HG03565 (cell line): ENCODE data around the gene CLEC16A.

Experiments used
- ATAC-seq: cut with Tn5 transposase; IDR thresholded peaks from one replicate; pipeline ENCODE4 v1.9.1; 2021; ENCODE audit warnings: mild to moderate bottlenecking, moderate library complexity; ENCODE audit not compliant: unreplicated experiment

CLEC16A gene

DNA sequence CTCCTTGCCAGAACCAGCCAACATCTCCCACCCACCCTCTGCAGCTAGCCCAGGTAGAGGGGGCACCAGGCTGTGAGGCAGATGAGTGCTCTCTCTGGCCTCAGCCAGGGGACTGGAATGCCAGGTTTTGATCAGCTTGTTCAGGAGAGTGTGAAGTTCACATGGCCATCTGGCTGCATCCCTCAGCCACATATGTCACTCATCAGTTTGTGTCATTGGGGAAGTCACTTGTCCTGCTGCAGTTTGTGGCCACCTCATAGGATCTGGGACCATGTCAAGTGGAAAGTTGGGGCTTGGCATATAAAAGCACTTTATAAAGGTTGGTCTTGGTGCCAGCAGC, 164.1 kb downstream of the CLEC16A start:
- ATAC-seq = no peak

DNA sequence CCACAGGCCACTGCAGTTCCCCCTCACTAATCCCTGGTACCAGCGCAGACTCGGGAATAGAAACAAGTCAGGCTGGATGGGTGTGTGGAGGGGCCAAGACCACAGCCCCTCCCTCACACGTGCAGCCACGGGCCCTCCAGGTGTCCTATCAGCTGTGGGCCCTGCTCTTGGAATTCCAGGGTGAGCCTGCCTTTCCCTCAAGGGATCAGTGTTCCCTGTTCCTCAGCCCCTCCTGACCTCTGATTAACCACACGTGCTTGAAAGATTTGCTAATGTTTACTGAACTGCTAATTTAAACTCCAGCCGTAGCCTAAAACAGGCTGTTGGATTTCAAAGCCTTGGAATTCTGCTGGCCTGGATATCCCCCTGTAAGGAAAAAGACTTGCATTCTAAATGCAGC, 165.2 kb downstream of the CLEC16A start:
- no peak for ATAC-seq

DNA sequence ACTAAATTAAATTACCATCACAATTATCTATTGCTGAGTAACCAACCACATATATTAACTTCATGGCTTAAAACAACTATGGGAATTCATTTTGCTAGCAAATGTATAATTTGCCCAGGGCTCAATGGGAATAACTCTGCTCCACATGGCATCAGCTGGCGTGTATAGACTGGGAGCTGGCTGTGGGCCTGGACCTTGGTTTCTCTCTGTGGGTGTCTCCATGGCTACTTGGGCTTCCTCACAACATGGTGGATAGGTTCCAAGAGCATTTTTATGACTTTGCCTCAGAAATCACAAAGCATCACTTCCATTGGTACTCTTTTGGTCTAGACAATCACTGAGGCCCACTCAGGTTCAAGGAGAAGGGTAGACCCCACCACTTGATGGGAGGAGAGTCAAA, 166.8 kb downstream of the CLEC16A start:
- ATAC-seq = no peak

DNA sequence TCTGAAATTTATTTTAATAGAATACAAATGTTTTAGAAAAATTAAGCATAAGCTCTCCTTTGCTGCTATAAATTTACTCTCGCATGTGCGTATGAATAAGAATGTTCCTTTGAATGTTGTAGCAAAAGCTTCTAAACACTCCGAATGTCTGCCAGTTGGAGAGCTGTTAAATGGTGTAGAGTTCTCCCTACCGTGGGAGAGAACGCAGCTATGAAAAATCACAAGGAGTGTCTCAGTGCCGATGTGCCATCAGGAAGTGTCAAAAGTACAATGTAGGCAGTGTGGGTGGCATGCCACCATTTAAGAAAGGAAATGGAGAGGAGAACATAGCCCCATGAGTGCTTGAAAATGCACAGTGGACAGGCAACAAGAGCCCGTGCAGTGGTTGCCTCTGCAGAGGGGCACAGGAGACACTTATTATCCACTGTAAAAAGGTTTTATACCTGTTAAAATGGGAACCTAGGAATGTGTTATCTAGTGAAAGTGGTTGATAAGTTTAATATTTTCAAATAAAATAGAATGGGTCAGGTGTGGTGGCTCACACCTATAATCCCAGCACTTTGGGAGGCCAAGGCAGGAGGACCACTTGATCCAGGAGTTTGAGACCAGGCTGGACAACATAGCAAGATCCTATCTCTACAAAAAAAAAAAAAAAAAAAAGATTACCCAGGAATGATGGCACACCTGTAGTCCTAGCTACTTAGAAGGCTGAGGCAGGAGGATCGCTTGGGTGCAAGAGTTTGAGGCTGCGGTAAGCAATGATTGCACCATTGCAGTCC, 167.7 kb downstream of the CLEC16A start:
- ATAC-seq = no peak

DNA sequence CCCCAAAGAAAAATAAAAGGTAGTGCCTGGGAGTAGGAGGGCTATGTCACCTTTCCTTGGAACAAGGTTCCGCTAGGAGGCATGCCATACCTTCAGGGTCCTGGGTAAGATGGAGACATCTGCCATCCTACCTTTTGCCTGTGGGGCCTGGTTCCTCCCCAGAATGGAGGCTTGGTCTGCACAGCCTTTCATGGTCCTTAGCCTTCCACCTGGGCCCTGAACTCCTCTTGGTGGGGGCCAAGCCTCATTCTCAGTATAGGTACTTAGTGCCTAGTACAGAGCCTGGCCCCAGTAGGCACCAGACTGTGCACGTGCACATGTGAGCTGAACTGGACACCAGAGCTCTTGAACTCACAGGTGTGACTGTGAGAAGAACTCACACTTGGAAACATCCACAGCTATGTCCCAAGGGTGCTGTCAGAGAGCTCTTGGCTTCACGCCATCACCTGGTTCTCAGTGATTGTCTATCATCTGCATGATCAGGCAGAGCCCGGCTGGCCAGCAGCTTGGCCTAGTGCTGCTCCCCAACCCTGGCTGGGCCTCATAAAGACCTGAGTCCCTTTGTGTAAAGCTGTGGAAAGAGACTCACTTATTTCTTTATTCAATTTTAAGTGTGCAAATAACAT, 168.5 kb downstream of the CLEC16A start:
- ATAC-seq = no peak

DNA sequence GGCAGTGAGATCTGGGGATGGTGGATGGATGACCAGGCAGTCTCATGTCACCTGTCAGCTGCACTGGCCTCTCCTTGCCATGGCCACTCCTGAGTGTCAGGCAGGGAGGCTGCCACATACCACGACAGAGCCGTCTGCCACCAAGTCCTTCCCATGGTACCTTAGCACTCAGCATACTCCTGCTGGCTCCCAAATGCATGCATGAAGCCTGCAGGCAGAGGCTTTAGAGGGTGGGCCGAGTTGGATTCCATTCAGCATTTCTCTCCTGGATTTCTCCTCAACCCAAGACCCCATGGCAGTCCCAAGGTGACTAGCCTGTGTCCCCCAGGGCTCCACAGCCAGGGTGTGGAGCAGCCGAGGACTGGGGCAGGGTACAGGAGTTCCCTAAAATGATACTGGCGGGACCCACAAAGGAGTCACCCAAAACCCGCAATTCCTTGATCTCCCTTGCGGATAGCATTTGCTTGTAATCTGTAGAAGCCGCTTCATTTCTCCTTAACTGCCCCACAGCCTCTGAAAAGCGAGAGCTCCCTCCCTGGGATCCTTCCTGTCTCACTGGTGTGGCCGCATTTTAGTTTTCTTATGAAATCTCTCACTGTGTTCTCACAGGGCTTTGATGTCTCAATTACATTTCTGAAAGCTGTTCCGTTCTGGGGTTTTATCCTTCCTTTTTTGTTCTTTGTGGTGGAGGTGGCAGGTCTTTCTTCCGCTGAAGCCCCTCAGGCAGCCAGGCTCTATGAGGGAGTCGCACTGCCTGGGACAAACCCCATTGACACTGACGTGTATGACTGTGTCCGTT, 170.2 kb downstream of the CLEC16A start:
- no peak for ATAC-seq

DNA sequence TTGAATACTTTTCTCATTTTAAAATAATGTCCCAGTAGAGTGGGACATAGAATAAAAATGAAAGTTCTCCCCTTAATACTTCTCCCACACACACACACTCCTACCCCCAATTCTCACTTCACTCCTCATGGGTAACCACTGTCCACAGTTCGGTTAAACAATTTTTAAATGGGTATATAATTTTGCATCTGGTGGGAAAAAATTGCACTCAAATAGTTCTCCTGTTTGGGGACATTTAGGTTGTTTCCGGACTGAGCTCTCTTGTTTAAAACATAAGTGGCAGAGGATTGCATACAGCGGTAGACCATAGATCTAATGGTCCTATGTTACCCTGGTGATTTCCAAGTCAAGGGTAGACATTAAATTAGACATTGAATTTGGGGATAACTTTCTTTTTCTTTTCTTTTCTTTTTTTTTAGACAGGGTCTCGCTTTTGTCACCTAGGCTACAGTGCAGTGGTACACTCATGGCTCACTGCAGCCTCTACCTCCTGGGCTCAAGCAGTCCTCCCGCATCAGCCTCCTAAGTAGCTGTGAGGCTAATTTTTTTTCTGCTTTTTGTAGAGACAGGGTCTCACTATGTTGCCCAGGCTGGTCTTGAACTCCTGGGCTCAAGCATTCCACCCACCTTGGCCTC, 173.3 kb downstream of the CLEC16A start:
- peak; percentile 44 for ATAC-seq

DNA sequence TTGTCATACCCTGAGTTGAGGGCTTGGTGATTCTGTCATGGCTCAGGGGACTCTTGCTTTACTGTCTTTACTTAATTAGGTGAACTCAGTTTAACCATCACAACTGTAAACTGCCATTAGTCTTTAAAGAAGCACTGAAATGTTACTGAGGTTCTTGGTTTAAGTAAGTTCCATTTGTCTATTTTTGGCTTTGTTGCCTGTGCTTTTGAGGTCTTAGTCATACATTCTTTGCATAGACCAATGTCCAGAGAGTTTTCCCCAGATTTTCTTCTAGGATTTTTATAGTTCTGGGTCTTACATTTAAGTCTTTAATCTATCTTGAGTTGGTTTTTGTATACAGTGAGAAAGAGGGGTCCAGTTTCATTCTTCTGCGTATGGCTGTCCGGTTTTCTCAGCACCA, 174.1 kb downstream of the CLEC16A start:
- no peak for ATAC-seq

DNA sequence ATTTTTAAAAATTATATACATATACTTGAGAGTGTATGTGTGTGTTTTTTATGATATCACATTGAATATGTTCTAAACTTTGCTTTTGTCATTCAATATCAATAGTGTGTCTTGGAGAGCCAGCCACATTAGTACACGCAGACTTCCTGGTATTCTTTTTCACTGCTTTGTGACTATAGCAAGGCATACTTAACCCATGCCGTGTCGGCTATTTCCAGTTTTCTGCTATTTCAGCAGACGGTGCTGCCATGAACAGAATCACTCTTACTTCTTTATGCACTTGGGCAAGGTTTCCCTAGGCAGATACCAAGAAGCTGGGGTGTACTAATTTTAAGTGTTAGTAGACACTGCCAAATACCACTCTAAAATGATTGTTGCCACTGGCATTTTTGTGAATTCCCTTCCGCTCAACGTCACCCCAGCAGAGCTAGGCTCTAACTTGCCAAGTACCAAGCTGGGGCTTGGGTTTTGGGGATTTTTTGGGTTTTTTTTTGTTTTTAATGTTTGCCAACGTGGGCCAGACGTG, 176.8 kb downstream of the CLEC16A start:
- no peak for ATAC-seq

DNA sequence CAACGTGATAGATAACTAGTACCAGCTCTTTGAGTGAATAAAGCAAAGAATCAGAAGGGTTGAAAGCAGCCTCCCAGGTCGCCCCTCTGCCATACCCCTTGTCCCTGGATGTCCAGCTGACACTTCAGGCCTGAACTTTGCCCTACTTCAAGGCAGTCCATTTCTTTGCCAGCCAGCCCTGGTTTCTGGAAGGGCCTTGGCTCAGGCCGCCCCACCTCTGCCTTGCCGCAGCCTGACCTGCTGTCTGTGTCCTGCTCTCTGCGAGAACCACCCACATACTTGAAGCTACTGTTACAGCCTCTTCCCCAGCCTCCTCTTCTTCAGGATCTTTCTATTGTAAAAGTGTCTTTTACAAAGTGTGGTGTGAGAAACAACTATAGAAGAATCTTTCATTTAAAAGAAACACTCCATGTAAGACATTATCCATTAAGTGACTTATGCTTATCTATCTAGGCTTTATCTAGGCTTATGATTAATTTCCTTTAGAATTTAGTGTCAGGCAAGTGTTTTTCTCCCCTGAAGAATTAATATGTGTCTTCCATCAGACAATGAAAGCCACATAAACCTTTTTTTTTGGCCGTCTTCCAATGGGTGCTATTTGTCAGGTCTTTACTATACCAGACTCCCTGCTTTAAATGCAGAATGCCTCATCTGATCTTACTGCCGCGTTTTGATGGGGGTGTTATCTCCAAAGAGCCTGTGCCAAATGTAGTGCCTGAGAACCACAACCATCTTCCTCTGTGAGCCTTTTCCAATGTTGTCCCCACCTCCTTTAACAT, 177.7 kb downstream of the CLEC16A start:
- no peak for ATAC-seq

DNA sequence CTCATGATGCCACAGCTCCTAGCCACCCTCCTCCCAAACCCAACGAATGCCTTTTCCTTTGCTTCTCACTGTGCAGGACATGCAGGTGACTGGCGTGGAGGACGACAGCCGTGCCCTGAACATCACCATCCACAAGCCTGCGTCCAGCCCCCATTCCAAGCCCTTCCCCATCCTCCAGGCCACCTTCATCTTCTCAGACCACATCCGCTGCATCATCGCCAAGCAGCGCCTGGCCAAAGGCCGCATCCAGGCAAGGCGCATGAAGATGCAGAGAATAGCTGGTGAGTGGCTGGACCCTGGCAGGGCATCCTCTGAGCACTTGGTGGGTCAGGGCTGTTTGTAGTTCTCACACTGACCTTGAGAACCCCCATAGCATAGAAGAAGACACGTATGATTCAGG, 179.3 kb downstream of the CLEC16A start:
- ATAC-seq = no peak

DNA sequence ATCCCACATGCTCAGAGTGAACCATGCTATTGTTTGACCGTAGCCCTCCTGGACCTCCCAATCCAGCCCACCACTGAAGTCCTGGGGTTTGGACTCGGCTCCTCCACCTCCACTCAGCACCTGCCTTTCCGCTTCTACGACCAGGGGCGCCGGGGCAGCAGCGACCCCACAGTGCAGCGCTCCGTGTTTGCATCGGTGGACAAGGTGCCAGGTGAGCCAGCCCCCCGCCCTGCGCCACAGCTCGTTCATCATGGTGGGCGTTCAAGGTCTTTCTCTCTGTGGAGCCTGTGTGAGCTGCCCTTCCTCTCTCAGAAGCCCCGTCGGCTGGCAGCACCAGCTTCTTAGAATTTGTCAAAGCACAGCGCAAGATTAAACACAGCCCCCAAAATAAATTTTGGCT, 181.6 kb downstream of the CLEC16A start:
- ATAC-seq = no peak

DNA sequence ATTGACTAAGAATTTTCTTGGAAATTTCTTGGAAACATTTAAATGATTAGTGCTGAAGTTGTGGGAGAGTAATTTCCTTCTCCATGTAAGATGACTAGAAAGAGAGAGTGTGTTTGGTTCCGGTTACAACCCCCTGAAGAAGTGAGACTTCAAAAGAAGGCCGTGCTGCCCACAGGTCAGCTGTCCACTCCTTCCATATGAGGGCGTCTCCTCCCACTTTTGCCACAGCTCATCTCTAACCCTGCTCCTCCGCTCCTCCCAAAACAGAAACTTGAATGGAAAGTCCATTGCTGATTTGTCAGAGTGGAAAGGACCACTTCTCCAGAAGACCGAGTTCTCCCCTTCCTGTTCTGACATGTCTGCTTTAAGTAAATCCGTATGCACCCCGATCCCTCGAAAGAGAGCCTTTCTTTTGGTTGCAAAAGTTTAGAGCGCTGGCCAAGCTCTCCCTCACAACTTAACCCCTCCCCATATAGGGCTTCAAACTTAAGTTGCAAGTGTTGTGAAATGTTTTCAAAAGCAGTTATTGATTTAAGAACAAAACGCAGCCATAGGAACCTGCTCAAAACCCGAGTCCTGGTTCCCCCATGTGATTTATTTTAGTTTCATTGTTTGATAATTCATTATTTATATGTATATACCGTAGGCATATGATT, 182.2 kb downstream of the CLEC16A start:
- ATAC-seq = no peak

DNA sequence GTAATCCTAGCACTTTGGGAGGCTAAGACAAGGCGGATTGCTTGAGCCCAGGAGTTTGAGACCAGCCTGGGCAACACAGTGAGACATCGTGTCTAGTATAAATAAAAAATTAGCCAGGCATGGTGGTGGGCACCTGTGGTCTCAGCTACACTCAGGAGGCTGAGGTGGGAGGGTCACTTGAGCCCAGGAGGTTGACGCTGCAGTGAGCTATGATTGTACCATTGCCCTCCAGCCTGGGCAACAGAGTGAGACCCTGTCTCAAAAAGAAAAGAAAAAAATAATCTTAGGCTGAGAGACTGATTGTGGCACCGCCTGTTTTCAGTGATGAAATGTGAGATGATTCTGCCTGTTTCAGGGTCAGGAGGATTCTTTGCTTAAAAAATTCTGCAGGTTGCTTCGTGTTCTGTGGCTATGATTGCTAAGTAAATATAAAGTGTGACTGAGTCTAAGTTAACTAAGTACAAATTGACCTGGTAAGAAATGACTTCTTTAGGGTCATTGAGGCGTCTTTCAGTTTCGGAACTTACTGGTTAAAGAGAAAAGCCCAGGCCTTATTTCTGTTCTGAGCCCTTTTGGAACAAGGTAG, 183.3 kb downstream of the CLEC16A start:
- ATAC-seq = no peak

DNA sequence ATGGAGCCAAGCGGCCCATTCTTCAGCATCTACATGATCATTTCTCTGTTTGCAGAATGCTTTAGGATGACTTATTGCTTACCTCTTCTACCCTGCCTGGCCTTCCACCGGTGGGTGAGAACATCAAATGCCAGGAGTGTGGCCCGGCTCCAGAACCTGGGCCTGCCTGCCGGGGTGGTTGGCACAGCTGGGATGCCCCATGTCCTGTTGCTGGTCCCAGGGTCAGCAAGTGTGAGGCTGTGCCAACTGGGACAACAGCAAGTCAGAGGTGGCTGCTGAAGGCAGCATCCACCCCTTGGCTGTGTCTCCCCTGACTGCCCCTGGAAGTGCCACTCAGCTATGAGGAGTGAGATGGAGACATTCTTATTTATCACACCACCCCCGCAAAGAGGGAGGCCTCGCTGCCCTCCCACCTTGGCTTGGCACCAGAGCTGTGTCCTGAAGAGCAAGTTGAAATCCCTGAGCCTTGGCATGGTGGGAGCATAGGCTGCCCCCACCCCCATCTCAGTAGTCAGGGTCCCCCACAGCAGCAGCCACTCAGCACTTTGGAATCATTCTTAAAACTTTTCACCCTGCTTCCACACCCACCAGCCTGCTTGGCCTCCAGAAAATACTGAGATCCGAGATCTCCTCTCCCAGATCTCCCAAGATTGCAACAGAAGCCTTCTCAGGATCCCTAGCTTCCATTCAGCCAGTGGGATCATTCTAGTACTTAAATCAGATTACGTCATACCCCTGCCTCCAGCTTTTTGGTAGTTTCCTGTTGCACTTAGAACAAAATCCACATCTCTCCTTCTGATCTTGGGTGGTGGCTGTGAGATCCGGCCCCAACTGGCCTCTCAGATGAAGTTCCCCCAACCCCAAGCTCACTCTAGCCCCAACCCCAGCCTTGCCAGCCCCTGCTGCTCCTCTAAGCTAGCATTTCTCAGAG, 184.1 kb downstream of the CLEC16A start:
- no peak for ATAC-seq

DNA sequence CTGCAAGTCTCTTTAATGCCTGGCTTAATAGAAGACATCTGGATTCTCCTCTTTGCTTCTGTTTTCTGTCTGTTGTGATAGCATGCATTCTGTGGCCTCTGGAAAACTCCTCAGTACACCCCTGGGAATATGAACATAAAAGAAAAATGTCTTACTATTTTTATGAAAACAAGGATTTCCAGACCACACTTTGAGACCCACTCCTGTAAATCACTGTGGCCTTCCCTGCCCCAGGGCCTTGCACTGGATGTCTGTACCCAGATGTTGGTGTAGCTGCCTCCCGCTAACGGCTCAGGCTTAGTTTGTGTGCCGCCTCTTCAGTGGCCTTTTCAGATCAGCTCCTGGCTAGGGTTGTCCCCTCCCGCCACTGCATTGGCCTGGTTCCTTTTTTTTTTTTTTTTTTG, 185.0 kb downstream of the CLEC16A start:
- ATAC-seq = no peak

DNA sequence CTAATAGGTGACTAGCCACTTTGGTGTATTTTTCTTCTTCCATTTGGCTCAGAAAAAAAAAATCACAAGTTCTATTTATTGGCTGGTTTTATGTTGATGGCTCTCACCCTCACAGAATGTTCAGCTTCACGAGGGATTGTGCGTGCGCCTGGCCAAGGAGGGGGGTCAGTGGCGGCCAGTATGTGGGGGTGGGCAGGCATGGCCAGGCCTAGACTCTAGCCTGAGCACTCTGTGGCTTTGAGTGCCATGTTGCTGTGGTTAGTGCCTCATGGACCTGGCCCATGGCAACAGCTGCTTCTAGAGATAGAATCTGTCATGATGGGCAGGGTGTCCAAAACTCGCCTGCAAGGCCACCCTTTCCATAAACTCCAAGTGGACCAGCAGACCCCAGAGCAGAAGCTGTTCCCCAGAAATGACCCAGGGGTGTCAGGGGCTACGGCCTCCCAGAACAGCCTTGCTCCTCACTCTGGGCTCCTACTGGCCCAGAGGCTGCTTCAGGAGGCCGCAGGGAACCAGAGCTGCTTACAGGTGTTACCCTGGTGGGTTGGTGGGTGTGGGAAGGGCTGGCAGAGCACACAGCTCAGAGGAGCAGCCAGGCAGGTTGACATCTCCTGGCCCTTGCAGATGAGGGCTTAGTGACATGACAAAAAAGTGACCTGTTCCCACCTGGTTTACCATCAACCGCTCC, 186.8 kb downstream of the CLEC16A start:
- ATAC-seq = no peak

DNA sequence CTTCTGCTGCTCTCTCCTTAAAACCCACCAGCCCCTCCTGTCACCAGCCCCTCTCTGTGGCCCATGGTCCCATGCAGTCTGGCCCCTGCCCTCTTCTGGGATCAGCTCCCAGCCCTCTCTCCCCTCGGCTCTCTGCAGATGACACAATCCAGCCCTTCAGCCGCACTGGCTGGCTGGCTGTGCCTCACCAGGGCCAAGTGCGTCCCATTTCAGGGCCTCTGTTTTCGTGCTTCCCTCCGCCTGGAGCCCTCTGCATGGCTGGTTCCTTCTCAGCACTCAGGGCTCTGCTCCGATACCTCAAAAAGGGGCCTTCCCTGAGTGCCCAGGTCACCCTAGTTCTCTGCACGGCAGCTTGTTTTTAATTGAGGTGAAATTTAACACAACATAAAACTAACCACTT, 187.3 kb downstream of the CLEC16A start:
- no peak for ATAC-seq
